GM18499 (cell line): ENCODE data around the gene TPPP.
"Not testable (repeated sequence)": the region's sequence is repeated elsewhere in the genome, so short reads cannot be mapped to it uniquely, and the experiment has no call there.

ENCODE experiments used
- ATAC-seq: cut with Tn5 transposase; IDR thresholded peaks from one replicate; pipeline ENCODE4 v1.9.1; 2021; ENCODE audit warnings: moderate number of reproducible peaks; ENCODE audit not compliant: insufficient read depth, unreplicated experiment

The TPPP gene

DNA sequence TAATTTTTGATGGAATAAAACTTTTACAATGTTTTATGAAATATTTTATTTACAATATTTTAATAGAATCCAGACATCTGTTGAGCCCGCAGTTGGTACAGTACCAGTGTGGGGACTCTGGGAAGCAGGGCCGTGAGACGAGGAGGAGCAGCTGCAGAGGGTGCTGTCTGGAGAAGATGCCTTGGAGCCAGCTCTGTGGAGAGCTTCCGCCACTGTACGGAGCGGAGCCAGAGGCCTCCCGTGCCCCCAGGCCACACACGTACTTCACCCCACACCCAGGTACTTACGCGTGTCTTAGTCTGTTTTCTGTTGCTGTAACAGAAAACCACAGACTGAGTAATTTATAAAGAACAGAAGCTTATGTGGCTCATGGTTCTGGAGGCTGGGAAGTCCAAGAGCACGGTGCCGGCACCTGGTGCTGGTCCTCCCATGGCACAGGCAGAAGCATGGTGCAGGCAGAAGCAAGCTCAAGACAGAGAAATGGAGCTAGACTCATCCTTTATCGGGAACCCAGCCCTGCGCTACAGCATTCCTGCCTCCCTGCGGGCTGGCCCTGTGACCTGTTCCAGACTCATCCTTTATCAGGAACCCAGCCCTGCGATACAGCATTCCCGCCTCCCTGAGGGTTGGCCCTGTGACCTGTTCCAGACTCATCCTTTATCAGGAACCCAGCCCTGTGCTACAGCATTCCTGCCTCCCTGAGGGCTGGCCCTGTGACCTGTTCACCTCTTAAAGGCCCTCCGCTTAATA, 57.7 kb downstream of the TPPP start:
- ATAC-seq = no peak

DNA sequence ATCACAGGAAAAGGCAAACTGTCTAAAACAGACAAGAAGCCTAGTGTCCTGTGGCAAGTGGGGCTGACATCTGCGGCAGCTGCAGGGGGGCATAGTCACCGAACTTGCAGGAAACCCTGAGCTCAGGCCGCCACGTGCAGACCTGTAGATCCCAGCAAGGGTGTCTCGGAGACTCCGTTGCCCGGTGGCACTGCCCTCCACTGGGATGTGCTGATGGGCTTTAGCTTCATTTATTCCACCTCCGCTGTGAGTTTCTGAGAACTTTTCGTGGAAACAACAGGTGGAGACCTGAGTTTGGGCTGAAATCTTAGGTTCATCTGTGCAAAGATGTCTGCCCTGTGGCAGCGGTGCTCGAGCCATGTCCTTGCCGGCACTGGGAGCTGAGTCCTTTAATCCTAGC, 59.0 kb downstream of the TPPP start:
- ATAC-seq = no peak

DNA sequence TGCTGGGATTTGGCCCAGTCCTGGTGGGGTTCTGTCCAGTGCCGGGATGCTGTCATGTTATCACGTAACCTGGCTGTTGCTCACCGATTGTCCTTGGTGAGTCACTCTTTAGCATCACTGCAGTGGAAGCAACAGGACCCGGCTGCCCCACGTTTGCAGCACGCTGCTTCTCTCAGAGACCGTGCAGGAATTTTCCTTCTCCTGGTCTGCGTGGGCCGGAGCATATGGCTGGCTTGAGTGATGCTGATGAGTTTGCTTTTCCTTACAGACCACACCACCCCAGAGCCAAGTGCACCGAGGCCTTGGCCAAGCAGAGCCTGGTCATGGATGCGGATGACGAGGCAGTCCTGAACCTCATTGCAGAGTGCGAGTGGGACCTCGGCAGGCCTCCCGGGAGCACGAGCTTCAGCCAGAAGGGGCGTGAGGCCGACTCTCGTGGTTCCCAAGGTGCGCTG, 59.6 kb downstream of the TPPP start:
- no peak for ATAC-seq

DNA sequence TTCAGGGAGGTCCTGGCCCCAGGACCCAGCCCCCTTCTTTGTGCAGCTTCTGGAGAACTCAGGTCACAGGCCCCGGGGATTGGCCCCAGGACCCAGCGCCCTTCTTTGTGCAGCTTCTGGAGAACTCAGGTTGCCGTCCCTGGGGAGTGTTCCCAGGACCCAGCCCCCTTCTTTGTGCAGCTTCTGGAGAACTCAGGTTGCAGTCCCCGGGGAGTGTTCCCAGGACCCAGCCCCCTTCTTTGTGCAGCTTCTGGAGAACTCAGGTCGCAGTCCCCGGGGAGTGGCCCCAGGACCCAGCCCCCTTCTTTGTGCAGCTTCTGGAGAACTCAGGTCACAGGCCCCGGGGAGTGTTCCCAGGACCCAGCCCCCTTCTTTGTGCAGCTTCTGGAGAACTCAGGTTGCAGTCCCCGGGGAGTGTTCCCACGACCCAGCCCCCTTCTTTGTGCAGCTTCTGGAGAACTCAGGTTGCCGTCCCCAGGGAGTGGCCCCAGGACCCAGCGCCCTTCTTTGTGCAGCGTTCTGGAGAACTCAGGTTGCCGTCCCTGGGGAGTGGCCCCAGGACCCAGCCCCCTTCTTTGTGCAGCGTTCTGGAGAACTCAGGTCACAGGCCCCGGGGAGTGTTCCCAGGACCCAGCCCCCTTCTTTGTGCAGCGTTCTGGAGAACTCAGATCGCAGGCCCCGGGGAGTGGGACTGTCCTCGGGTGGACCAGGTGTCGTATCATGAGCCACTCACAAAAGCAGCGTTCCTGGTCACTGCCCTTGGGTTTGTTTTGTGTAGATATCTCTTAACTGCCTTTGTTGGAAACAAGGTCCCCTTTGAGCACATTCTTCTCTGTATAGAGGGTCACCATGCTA, 64.6 kb downstream of the TPPP start:
- ATAC-seq = not testable (repeated sequence)

DNA sequence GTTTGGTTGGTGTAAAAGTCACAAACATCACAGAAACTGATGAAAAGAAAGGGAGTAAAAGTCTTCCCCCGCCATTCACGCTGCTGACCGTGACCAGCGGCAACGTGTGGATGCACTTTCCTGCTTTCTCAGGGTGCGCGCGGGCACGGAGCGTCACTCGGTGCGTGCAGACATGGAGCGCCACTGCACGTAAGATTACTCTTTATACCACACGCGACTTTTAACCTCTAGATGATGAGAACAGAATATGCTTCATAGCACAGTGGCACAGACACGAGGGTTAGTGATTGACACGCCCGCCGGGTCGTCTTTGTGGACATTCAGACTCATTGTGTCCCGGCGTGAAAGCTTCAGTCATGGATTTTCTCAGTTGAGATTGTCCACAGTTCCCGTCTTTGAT, 65.3 kb downstream of the TPPP start:
- ATAC-seq = no peak

DNA sequence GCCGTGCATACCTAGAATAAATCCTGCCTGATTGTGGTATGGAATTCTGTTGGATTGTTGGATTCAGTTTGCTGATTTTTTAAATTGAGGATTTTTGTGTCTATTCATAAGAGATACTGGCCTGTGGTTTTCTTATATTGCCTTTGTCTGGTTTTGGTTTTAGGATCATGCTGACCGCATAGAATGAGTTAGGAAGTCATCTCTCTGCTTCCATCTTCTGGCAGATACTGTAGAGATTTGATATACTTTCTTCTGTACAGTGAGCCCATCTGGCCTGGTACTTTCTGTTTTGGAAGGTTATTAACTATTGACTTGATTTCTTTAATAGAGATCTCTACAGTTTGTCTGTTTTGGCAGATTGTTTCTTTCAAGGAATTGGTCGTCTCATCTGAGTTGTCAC, 66.3 kb downstream of the TPPP start:
- no peak for ATAC-seq

DNA sequence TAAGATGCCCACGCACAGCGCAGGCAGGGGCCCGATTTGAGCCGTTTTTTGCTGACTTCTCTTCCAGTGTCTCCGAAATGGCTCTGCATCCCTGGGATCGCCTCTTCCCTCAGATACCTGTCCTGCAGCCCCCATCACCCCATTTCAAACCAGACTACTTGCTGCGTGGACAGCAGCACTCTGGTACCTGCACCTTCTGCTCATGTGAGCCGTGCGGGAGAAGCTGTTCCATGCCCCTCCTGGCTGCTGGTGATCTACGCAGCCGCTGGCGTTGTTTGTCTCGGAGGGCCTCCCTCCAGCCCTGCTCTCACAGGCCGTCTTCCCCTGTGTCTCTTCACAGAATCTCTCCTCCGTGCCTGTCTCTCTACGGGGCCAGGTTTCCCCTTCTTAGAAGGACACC, 67.6 kb downstream of the TPPP start:
- ATAC-seq = no peak

DNA sequence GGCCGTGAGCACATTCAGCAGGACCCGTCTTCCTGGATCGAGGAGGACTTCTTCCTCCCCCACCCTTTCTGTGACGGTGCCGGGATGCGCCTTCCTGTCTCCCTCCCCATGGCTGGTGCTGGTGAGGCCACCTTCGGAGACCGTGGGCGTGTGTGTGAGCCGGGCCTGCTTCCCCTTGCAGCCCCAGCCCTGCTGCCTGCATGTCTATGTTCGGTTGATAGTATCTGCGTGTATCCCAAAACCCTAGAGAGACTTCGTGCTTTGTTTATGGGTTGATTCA, 68.3 kb downstream of the TPPP start:
- ATAC-seq = no peak

DNA sequence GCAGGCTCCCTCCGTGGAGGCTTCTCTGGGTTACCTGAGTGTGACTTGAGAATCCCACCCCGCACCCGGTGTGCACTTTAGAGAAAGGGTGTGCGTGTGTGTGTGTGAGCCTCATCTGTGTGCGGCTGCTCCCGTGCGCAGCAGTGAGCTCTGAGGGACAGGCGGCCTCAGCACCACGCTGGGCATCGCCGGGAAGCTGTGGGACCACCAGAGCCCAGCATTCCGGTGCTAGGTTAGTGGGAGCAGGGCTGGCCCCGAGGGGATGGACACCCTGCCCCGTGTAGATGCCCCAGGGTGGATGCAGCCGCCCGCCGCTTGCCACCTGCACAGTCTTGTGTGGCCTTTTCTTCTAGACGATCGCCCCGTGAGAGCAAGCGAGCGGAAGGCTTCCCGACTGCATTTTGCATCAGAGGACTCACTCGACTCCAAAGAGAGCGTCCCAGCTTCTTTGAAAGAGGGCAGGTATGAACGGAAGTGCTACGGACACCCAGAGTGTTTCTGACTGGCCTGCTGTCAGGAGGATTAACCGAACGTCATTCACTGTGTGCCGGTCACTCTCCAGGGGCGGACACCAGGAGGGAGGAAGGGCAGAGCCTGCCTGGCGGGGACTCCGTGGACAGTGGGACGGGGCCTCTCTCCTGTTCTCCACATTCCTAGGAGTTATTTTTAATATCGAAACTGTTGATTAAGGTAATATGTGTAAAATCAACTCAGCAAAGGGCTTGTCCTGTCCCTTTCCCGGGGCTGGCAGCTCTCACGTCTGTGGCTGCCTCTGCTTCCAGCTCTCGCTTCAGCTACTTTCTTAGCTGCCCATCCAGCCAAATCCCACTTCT, 68.8 kb downstream of the TPPP start:
- ATAC-seq = no peak

DNA sequence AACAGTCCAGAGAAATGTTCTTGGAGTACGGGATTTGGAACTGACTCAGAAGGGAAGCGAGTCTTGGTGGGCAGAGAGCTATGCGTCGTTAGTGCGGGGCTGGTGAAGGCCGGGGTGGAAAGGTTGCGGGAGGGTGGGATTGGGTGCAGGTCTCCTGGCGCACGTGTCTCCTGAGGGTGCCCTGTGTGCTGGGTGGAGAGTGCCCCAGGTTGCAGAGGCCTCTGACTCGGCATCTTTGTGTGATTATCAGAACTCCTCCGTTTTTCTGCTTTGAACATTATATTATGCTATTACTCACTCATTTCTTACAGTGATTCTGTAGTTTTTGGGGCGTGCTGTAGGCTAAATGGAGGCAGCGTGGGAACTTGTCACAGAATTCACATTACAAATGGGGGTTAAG, 69.6 kb downstream of the TPPP start:
- ATAC-seq = no peak

DNA sequence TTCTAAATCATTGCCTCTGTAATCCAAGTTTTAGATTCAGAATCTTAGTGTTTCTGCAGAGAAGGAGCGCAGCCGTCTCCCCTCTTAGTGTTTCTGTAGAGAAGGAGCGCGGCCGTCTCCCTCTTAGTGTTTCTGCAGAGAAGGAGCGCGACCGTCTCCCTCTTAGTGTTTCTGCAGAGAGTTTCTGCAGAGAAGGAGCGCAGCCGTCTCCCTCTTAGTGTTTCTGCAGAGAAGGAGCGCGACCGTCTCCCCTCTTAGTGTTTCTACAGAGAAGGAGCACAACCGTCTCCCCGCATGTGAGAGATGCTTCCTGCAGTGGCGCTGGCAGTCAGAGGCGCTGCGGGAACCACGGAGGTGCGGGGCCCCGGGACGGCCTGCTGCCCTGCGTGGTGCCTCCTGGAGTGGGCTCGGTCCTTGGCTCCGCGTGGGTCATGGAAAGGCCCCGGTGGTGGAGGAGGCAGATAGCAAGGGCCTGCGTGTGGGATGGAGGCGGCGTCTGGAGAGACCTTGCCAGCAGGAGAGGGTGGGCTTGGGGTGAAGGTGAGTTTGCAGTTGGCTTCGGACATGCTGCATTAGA, 70.1 kb downstream of the TPPP start:
- ATAC-seq = no peak

DNA sequence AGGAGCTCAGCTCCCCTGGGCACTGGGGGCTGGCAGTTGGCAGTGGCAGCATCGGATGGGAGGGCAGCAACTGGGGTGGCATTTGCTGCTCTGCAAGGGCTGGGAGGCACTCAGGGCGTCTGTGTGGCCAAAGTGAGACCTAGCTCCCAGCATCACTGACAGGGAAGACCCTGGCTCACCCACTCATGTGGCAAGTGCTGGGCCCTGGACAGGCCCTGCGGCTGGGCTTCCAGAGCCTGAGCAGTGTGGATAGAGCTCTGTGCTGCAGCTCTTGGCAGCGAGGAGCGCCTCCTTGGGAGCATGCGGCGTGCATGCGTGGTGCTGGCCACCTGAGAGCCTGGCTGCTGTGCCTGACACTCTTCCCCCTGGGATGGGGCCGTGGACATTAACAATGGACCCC, 70.8 kb downstream of the TPPP start:
- ATAC-seq = no peak

DNA sequence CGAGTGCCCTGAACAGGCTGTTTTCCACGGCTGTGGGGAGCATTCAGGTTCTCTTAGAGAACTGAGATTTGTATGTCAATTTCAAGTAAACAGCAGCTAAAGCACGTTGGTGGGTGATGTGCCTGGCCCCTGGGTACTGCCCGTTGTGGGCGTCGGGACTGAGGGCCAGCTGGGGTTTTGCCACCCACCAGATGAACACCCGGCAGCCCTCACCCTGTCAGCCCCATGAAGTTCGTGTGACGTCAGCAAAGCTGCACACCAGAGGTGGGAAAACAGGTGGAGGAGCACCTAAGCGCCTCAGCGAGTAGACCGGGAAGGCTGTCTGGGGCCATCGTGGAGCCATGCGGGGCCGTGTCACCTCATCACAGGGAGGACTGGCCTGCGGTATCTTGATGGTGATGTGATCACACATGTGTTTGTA, 71.8 kb downstream of the TPPP start:
- no peak for ATAC-seq

DNA sequence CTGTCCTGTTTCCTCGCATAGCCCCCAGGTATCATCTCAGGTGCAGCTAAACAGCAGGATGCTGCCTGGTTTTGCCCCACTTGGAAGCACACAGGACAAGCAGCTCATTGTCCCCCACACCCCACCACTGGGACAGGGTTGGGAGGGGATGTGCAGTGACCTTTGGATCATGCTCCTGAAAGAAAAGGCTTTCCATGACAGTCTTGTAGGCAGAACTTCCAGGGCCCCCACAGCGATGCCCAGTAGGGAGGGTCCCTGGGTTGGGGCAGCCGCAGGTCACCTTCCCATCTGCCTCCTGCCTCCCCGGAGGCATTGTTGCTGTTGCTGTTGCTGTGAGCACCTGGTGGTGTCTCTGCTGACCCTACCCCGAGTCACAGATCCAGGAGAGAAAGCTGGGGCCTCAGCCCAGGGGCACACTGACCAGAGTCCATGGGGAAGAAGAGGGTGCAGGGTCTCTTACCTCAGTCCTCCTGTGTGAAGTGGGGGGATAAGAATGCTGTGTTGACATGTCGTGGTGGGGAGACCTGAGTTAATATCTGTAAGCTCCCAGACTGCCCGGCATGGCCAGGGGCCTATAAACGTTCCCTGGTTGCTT, 72.5 kb downstream of the TPPP start:
- ATAC-seq = no peak

DNA sequence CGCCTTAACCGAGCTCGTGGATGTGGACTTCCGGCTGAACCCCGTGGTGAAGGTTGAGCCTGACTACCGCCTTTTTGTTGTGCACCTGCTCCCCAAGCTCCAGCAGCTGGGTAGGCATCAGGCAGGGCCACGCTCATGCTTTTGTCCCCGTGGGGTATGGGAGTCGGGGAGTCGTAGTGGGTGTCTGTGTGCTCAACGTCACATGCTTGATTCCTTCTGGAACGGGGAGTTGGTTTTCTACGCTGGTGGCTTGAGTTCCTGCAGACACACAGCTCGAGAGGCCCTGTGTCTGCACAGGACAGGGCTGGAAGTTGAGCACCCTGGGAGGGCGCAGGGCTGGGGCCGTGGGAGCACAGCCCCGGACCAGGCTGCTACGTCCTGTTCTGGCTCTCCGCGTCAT, 73.0 kb downstream of the TPPP start:
- ATAC-seq = no peak

DNA sequence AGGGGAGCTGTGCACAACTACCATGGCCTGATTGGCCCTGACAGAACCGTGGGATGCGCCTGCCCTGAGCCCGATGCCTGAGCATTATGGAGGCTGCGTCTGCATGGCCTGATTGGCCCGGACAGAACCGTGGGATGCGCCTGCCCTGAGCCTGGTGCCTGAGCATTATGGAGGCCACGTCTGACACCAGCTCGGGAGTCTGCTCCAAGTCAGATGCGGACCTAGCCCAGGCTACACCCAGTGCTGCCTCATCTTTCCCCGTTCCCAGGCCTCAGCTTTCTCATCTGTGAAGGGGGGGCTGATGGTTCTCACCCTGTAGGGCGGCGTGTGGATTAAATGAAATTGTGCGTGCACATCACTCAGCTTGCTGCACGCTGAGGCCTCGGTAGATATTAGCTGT, 73.7 kb downstream of the TPPP start:
- no peak for ATAC-seq

DNA sequence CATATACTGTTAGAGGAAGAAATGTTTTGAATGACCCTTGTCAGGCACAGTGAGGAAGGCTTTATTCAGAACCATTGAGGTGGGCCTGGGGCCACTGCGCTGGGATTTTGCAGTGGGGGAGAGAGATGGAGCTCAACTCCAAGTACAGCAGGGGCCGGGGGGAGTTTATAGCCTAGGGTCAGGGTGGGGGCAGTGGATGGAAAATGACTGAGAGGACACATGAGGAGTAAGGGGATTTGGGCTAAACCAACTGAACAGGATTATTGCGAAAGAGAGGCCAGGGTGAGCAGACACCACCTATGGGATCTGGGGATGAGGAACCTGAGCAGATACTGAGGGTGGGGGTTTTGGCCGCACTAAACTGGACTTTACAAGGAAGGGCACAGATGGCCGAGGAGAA, 74.7 kb downstream of the TPPP start:
- ATAC-seq = no peak

DNA sequence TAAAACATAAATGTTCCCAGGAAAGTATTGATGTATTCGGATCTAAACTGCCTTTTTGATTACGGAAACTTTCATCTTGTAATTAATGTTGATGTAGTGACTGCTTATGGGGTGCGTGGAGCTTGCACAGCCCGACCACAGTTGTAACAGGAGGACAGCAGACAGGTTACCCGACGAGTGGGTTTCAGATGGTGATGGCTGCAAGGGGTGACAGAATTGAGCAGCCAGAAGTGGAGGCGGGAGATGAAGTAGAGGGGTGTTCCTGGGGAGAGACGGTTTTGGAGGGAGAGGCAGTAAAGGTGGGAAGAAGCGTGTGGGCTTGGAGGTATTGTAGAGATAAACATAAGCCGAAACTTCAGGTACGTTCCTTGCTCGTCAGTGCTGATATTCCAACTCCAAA, 75.3 kb downstream of the TPPP start:
- ATAC-seq = no peak

DNA sequence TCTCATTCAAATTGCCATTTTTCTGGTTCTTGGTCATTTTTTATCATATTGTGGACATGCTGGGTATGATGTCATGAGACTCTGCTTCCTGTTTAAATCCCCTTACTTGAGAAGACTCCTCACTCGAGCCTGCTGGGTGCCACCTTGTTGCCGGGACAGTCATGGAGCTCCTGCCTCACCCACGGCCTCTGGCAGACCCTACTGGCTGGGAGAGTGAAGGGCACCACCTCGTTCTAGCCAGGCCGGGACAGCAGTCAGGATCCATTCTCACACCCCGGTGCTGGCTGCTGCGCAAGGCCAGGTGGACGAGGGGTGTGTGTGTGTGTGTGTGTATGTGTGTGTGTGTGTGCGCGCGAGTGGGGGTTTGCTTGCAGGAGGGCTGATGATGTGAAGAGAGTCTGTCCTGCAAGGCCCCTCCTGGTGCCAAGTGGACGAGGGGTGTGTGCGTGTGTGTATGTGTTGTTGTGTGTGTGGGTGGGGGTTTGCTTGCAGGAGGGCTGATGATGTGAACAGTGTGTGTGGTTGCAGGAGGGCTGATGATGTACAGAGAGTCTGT, 76.6 kb downstream of the TPPP start:
- ATAC-seq = no peak
